ENCODE measurements around the gene ZNF14. TPM values are rescaled to one million over a fixed set of nuclear protein-coding genes. Genes with fewer than 3 reads are reported as not detected.

Gene ZNF14
- total and polyA plus RNA-seq, 2 of the 13 experiments (the other 11 are each of a cell fraction or from before 2014, with no cell fraction given), result 1.9 to 6.2 TPM

- TF ChIP-seq RARA (CRISPR knock-in tag; IDR thresholded peaks at IDR 0.05), result peak; percentile 8; the same call in 1 of the 2 replicates
- peak; percentile 99 for TF ChIP-seq NR2C2 (CRISPR knock-in tag; IDR thresholded peaks at IDR 0.05; ENCODE audit: borderline replicate concordance)
- no peak for TF ChIP-seq ZNF33A (CRISPR knock-in tag; IDR thresholded peaks at IDR 0.05; ENCODE audit: borderline replicate concordance)
- TF ChIP-seq HMG20B (CRISPR knock-in tag; conservative IDR thresholded peaks at IDR 0.05), result 0 out of 2 replicates have a peak, but pooled peaks have one; percentile 23
- no peak for TF ChIP-seq PBX2 (CRISPR knock-in tag; IDR thresholded peaks at IDR 0.05)
- peak; percentile 77; the same call in 1 of the 2 replicates for TF ChIP-seq PRMT3 (CRISPR knock-in tag; IDR thresholded peaks at IDR 0.05; ENCODE audit: borderline replicate concordance, low read depth)
- TF ChIP-seq RERE (CRISPR knock-in tag; IDR thresholded peaks at IDR 0.05; ENCODE audit: low read depth), result no peak
- TF ChIP-seq HHEX (CRISPR knock-in tag; IDR thresholded peaks at IDR 0.05), result no peak
- peak; percentile 87; the same call in 1 of the 2 replicates for TF ChIP-seq ZNF354B (CRISPR knock-in tag; IDR thresholded peaks at IDR 0.05)
- no peak for TF ChIP-seq ZSCAN20 (CRISPR knock-in tag; IDR thresholded peaks at IDR 0.05; ENCODE audit: borderline replicate concordance)
- TF ChIP-seq MYNN (CRISPR knock-in tag; IDR thresholded peaks at IDR 0.05; ENCODE audit: low read depth), result no peak
- TF ChIP-seq SNAI1 (CRISPR knock-in tag; IDR thresholded peaks at IDR 0.05; ENCODE audit: borderline replicate concordance), result peak; percentile 71; the same call in 1 of the 2 replicates
- no peak for TF ChIP-seq ZNF20 (CRISPR knock-in tag; IDR thresholded peaks at IDR 0.05)
- no peak for TF ChIP-seq ZFYVE20 (CRISPR knock-in tag; IDR thresholded peaks at IDR 0.05; ENCODE audit: borderline replicate concordance, low read depth)
- TF ChIP-seq FOXA3 (CRISPR knock-in tag; IDR thresholded peaks at IDR 0.05), result peak; percentile 12; the same call in 1 of the 2 replicates
- TF ChIP-seq ZNF782 (CRISPR knock-in tag; IDR thresholded peaks at IDR 0.05; ENCODE audit: borderline replicate concordance), result peak; percentile 49; the same call in 1 of the 2 replicates
- no peak for TF ChIP-seq ZNF460 (CRISPR knock-in tag; IDR thresholded peaks at IDR 0.05; ENCODE audit: borderline replicate concordance)
- 0 out of 2 replicates have a peak, but pooled peaks have one; percentile 38 for TF ChIP-seq ZNF580 (CRISPR knock-in tag; IDR thresholded peaks at IDR 0.05; ENCODE audit: borderline replicate concordance, low read depth)
- TF ChIP-seq ZNF746 (CRISPR knock-in tag; IDR thresholded peaks at IDR 0.05), result no peak
- peak; percentile 70; the same call in 1 of the 2 replicates for TF ChIP-seq MAZ (IDR thresholded peaks at IDR 0.05; ENCODE audit: borderline replicate concordance, low read depth, low read length)
- peak; percentile 84 for TF ChIP-seq MAZ (CRISPR knock-in tag; IDR thresholded peaks at IDR 0.05; ENCODE audit: low read depth)
- TF ChIP-seq THAP7 (CRISPR knock-in tag; IDR thresholded peaks at IDR 0.05), result no peak
These were observed 43.5 kb upstream of the ZNF14 start (continued) for GRCh38 chr19:19776206-19777008.
